NAMALWA (cell line): ENCODE data around the gene RELCH.

Source experiments
- DNase-seq: peaks from one replicate; pipeline ENCODE4 v3.0.0-alpha.2; 2015; ENCODE audit warnings: low spot score

RELCH gene

DNA sequence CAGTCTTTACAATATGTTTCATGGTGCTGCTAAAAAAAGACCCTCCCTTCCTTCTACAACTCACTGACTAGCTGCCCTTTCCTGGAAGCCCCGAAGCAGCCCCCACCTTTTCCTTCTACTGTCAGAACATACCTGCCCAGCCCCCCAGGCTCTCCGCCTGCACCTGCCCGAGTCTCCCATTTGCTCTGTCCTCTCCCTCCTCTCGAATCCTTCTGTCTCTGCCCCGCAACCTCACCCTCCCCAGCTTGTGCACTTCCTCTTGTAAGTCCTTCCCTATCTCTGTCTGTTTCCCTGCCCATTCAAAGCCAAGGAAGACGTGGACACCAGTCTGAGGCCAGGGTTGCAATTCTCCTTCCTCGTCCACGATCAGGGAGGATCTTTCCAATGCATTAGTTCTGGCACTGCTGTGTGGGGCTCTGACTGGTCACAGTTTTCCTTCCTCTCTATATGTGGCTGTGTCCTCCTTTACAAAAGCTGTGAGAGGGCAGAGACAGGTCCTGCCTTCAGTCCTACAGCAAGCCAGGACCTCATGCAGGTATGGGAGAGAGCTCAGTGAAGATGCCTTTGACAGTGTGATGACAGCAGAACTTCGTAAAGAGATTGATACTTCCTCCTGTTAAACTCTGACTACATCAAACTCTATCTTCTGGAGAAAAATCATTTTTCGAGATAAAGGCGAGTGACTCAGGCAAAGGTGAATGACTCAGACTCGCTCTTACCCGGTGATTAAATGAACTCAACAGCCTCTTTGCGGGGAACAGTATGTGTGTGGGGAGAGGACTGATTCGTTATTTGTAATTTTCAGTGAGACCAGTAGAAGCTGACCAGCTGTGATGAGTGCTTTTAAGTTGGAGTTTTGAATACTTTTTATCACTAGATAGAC lies 152.3 kb downstream of the RELCH start:
- no peak for DNase-seq

DNA sequence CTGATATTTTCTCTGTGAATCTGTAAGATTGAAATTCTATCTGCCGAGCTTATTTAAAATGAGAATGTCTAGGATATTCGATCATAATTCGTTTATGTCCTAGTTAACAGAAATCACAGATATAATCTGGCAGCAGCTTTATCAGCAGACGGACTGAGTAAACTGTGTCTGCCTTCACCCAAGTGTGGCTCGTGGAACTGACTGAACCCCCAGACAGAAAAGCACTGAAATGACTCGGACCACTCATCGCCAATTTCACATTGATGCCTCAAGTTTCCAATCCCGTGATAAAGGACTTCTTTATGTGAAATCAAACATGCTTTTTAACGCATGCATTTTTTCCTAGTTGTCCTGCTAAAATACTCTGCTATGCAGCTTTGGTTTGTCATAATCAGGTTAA lies 153.9 kb downstream of the RELCH start:
- DNase-seq: no peak

DNA sequence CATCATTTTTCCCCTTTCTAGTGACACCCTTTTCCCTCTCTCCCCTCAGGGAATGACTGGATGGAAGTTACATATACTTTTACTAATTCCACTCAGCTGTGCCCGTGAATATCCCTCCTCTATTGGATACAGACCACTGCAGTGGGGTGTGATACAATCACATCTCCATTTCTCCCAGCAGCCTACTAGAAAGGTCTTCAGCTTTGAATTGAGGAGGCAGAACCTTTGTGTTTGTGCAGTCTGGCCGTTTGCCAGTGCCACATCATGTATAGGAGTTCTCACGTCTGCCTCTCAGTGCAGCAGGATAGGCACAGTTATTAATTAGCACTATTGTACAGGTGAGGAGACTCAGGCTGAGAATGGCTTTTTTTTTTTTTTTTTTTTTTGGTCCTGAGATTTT lies 154.4 kb downstream of the RELCH start:
- DNase-seq: no peak

DNA sequence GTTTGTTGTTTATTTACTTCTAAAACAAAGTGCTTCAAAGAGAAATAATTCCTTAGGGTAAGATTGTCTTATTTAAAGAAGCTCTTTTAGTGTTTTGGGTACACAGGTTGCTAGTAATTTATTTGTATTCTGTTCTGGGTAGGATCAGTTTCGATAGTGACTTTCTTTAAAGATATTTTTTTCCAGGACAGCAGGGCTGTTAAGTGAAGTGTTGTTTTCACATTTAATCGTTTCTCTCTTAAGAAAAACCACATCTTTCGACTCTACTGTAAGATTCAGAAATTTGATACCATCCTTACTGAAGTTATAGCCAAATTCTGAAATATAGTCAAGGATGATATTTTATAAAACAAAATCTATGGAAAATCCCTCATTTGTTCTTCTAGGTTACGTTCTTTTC lies 155.8 kb downstream of the RELCH start:
- no peak for DNase-seq

DNA sequence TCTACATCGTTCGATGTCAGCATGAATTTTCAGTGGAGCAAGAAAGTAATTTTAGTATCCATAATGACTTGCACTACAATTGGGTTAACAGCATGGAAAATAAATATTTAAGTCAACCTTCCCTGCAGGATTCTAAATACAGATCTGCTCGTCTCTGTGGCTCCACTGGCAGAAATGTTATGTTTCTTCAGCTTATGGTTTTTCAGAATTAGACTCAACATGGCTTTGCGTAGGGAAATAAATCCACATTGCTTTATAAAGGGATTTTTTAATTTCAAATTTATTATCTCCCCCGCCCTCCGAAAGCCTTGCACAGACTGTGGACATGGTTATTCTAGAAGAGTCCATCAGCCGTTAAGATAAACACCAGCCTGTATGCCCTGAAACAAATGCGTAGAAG lies 156.3 kb downstream of the RELCH start:
- no peak for DNase-seq

DNA sequence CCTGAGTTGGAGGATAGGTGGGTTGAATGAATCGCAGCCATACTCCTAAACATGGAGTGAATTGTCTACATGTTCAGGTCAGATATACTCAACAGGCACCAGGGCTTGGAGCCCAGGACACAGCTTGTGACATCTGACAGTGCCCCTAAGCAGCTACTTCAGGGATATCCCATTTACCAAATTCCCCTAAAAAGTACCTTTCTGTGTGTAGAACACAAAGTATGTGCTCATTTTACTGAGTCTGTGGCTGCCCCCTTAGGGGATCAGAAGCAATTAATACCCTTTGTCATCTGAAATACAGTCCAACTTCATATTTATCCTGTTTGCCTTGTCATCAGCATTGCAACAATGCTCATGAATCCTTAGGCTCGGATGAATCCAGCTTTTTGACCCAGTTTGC lies 158.9 kb downstream of the RELCH start:
- no peak for DNase-seq

DNA sequence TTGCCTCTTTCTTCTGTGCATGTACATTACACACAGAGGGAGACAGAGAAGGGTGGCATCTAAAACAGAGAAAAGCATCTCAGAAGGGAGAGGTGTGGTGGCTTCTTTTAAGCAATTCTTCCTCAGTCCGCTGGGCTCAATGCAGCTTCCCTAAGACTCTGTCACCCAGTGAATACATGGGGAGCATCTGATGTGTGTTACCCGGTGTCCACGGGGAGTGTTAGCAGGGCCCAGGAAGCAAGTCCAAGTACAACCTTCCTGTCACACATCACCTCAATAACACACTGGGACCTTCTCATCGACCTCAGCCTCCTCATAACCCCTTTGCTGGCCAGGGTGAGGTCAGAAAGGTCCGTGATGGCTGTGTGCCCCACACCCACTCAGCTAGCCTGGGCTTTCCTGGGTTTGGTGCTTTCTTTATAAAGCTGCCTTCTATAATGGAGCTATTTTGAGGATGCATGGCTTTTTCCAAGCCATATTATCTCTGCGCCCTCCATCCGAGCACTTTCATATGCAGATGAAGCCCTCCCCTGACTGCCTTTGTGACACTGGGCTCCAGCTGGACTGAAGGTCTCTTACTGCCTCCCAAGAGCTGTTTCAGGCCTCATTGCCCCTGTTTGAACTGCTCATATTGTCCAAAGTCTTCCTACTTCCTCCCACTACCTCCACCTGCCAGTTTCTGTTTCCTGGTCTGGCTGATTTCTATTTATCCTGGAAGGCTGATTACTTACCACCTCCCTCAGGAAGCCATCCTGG lies 159.5 kb downstream of the RELCH start:
- DNase-seq: no peak

DNA sequence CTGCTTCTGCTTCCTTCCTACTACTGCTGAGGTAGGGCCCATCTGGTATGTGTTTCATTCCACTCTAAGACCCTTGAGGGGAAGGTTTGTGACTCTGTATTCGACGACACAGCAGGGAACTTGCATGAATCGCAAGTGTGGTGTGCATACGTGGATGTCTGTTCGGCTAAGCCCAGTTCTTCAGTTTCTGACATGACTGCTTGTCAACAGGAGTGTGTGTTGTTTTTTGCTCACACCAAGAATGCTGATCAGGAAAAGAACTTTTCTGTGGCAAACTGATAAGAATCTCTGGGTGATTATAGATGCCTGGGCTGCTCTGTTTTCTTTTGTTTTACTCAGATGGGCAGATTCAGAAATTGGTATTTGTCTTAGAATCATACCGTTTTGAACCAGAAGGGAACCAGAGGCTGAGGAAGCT lies 160.0 kb downstream of the RELCH start:
- DNase-seq: no peak

DNA sequence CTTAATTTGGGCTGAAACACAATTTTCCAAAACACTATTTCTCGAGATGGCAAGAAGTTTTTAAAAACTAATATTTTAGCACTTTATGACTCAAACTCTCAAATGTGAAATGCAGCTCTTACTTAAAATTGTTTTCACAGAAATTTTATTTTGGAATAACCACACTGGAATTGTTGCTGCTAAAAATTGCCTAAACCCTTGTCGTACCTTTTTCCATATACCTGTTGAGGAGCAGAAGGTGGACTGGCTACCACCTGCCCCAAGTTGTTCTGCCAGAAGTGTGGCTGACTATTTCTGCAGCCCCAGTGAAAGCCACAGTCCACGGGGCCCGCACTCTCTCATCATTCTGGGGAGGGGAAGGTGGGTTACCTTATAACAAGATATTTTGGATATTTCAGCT lies 161.4 kb downstream of the RELCH start:
- no peak for DNase-seq

DNA sequence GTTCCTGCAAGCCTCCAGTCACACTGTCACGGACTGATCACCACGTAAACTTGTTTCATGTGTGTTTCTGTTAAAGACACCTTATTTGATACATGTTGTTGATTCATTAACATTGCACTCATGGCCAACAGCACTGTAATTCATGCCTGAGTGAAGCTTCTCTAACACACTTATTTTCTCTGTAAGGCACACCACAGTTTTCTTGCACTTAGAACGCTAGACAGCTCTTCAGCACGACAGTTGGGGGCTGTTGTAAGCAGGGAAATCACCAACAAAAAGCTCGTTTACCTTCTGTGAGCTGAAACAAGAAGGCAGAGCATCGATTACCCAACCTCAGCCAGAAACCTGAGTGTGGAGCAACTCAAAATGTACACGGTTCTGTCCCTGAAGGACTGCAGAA lies 166.1 kb downstream of the RELCH start:
- DNase-seq: no peak

DNA sequence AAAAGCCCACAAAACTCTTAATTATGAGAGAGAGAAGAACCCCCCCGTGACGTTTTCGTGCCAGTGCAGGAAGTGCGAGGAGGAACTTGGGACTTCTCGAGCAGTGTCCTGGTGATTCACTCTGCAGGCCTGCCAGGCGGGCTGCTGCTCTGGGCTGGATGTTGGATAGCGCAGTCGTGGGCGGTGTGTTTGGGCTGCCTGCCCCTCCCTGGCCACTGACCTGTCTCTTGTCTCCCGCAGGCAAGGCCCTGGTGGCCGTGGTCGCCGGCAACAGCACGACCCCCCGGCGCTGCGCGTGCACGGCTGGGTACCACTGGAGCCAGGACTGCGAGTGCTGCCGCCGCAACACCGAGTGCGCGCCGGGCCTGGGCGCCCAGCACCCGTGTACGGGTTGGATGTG lies 167.1 kb downstream of the RELCH start:
- no peak for DNase-seq

DNA sequence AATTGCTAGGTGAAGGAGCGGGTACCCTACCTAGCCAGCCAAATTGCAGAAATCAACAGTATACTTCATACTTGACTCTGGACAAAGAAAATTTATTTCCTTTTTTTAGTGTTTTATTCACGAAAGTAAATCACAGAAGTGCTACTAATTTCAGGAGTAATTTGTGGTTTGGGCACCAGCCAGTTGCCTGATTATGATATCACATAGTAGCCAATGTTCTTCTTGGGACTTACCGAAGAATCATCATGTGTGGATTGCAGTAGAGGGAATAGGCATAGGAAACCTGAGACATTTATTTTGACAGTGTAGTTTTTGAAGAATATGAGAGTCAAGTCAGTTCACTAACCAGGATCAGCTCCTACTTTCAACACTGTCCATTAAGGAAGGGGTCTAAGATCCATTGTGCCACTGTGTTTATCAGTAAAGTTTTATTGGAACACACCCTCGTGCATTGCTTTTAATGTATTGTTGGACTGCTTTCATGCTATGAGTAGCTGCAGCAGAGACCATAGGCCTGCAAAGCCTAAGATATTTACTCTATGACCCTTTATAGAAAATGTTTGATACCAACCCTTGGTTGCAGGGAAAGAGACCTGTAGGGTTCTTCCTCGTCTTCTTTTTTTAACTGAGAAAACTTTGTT lies 170.1 kb downstream of the RELCH start:
- no peak for DNase-seq
